Measurements from ENCODE around the gene BCAR1. TPM values are rescaled to one million over a fixed set of nuclear protein-coding genes. Genes with fewer than 3 reads are reported as not detected.

BCAR1 gene
- total RNA-seq, 3 donors from 2014 or later (not counting 1 experiment from before 2014, with no cell fraction given) = not detected

DNA sequence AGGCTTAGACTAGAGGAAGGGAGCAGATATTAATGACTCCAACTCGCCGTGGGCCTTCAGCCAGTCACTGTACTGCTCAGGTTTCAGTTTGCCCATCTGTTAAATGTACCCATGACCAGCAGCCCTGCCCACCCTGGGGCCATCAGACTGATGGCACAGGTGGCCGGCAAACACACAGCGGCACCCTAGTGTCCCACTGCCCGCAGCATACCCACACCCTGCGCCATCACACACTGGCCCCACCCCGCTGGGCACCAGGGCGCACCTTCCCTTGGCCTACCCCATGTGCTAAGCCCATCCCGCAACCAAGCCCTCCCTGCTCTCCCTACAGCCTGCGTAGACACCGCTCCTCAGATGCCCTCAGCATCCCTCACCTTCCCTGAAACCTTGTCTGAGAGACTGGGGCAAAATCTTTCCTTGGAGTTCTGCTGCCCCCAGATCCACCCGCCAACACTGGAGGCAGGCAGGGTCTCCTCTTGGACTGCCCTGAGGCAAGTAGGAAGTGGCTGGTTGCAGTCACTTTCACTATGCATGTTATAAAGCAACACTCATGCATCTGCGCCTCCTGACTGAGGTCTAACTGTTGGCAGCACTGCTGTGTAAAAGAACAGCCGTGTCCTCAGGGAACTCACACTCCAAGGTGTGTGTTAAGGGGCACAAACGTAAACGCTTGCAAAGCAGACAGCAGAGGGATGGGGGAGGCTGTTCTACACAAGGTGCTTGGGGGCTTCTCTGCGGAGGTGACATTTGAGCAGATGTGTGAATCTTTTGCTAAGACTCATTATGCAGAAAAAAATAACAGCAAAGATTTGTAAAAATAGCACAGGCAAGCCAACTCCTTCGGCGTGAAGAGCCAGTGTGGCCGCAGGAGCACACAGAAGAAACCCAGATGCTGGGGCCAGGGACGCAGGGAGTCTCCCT, 6.7 kb upstream of the BCAR1 start:
- Histone ChIP-seq H3K9me3 (ENCODE audit: control insufficient read depth, insufficient read depth, low read length) (no peaks in the 10 kb centered on the region), H3K27me3 (ENCODE audit: control insufficient read depth, insufficient read depth, low read length) (peaks cover 15% of the 10 kb centered on the region), H3K36me3 (ENCODE audit: control insufficient read depth, insufficient read depth, low read length) (no peaks in the 10 kb centered on the region), H3K4me1 (ENCODE audit: control insufficient read depth, insufficient read depth, low read length) (no peaks in the 10 kb centered on the region), H3K4me3 (ENCODE audit: low read length) (no peak overlapping the region), H3K27ac (ENCODE audit: low read length) (no peak overlapping the region)
- intact Hi-C loops (cut with micrococcal nuclease) = no loop called here
- no peaks in the 10 kb centered on the region for H3K9me3 Mint-ChIP-seq
- no peaks in the 10 kb centered on the region for H3K36me3 Mint-ChIP-seq
- ATAC-seq = no peak
- 90% methylated on average over 21 of the region's 21 CpGs for WGBS (ENCODE audit: insufficient coverage)
- H3K27ac Mint-ChIP-seq = no peak overlapping the region
- H3K4me3 Mint-ChIP-seq = no peak overlapping the region
- DNase-seq = no peak
- no peaks in the 10 kb centered on the region for H3K4me1 Mint-ChIP-seq
- peaks cover 44 to 48% of the 10 kb centered on the region in 2 donors for H3K27me3 Mint-ChIP-seq (ENCODE audit: low read depth in 2 of 2)
- TF ChIP-seq, protein P1, sequence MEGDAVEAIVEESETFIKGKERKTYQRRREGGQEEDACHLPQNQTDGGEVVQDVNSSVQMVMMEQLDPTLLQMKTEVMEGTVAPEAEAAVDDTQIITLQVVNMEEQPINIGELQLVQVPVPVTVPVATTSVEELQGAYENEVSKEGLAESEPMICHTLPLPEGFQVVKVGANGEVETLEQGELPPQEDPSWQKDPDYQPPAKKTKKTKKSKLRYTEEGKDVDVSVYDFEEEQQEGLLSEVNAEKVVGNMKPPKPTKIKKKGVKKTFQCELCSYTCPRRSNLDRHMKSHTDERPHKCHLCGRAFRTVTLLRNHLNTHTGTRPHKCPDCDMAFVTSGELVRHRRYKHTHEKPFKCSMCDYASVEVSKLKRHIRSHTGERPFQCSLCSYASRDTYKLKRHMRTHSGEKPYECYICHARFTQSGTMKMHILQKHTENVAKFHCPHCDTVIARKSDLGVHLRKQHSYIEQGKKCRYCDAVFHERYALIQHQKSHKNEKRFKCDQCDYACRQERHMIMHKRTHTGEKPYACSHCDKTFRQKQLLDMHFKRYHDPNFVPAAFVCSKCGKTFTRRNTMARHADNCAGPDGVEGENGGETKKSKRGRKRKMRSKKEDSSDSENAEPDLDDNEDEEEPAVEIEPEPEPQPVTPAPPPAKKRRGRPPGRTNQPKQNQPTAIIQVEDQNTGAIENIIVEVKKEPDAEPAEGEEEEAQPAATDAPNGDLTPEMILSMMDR (IDR thresholded peaks at IDR 0.05) = no peak

- Histone ChIP-seq H3K27ac (ENCODE audit: low read length) (no peak overlapping the region), H3K27me3 (ENCODE audit: control insufficient read depth, insufficient read depth, low read length) (peaks cover 19% of the 10 kb centered on the region), H3K9me3 (ENCODE audit: control insufficient read depth, insufficient read depth, low read length) (no peaks in the 10 kb centered on the region), H3K36me3 (ENCODE audit: control insufficient read depth, insufficient read depth, low read length) (no peaks in the 10 kb centered on the region), H3K4me1 (ENCODE audit: control insufficient read depth, insufficient read depth, low read length) (peaks cover 3% of the 10 kb centered on the region), H3K4me3 (ENCODE audit: low read length) (no peak overlapping the region)
- Mint-ChIP-seq H3K4me3 (no peak overlapping the region), H3K4me1 (peaks cover 0 to 4% of the 10 kb centered on the region in 2 donors), H3K9me3 (no peaks in the 10 kb centered on the region), H3K36me3 (no peaks in the 10 kb centered on the region), H3K27me3 (ENCODE audit: low read depth in 2 of 2) (peaks cover 42 to 48% of the 10 kb centered on the region in 2 donors), H3K27ac (no peak overlapping the region)
- intact Hi-C loops (cut with micrococcal nuclease) = no loop called here
- 77% methylated on average over 14 of the region's 14 CpGs for WGBS (ENCODE audit: insufficient coverage)
- DNase-seq (no peak), ATAC-seq (no peak)
- TF ChIP-seq, protein P1 (IDR thresholded peaks at IDR 0.05) = no peak
Measured at GRCh38 chr16:75256696-75257343, 5.4 kb upstream of the BCAR1 start.

DNA sequence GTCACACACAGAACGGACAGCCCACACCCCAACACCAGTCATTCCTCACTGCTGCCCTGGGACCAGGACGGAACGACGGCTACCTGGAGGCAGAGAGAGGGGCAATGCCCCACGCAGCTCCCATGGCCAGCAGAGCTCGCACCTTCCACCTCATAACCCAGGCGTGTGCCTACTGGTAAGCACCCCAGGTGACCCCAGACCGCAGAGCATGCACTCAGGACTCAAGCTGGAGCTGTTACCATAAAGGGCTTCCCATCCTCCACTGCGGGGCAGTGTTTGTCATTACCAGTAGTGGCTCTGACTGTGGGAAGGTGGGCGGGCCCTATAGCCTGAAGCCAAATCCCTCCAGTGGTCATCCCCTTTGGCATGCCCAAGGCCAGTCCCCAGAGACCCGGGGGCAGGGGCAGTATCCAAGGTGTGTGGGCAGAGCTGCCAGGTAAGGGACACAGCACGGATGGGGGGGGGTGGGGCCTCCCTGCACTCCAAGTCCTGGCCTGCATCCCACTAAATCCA, 4.7 kb upstream of the BCAR1 start:
- no peak for ATAC-seq
- Histone ChIP-seq H3K9me3 (ENCODE audit: control insufficient read depth, insufficient read depth, low read length) (no peaks in the 10 kb centered on the region), H3K27me3 (ENCODE audit: control insufficient read depth, insufficient read depth, low read length) (peaks cover 20% of the 10 kb centered on the region), H3K4me1 (ENCODE audit: control insufficient read depth, insufficient read depth, low read length) (peaks cover 5% of the 10 kb centered on the region), H3K27ac (ENCODE audit: low read length) (no peak overlapping the region), H3K4me3 (ENCODE audit: low read length) (no peak overlapping the region), H3K36me3 (ENCODE audit: control insufficient read depth, insufficient read depth, low read length) (no peaks in the 10 kb centered on the region)
- WGBS (ENCODE audit: insufficient coverage) = 71% methylated on average over 12 of the region's 12 CpGs
- intact Hi-C loops (cut with micrococcal nuclease) = no loop called here
- Mint-ChIP-seq H3K27me3 (ENCODE audit: low read depth in 2 of 2) (peaks cover 40 to 44% of the 10 kb centered on the region in 2 donors), H3K36me3 (no peaks in the 10 kb centered on the region), H3K4me3 (no peak overlapping the region), H3K4me1 (peaks cover 0 to 7% of the 10 kb centered on the region in 2 donors), H3K9me3 (no peaks in the 10 kb centered on the region), H3K27ac (no peak overlapping the region)
- no peak for DNase-seq
- TF ChIP-seq, protein P1 (IDR thresholded peaks at IDR 0.05) = no peak

Data from natural killer cell (primary cell).